Measurements from ENCODE around the gene KRT2. TPM values are rescaled to one million over a fixed set of nuclear protein-coding genes. Genes with fewer than 3 reads are reported as not detected.

KRT2 gene
- polyA plus RNA-seq, 1 experiment, result not detected

- Histone ChIP-seq H3K27ac (ENCODE audit: low read depth, low read length) (no peak overlapping the region), H3K9me3 (ENCODE audit: control insufficient read depth, insufficient read depth, low read length) (no peaks in the 10 kb centered on the region), H3K27me3 (ENCODE audit: control insufficient read depth, insufficient read depth, low read length) (peaks cover 7% of the 10 kb centered on the region), H3K4me3 (ENCODE audit: low read depth, low read length) (no peak overlapping the region)
- TF ChIP-seq CTCF (IDR thresholded peaks at IDR 0.05; ENCODE audit: low read depth, low read length), result no peak
- POLR2A ChIA-PET, result no interaction called here
- CTCF ChIA-PET, result no interaction called here
- DNase-seq (ENCODE audit: low read depth, low spot score), result no peak
Measured at GRCh38 chr12:52632656-52633055, 19.4 kb downstream of the KRT2 start.

GRCh38 chr12:52631676-52632459, 20.1 kb downstream of the KRT2 start:
- Histone ChIP-seq H3K27me3 (ENCODE audit: control insufficient read depth, insufficient read depth, low read length) (peaks cover 7% of the 10 kb centered on the region), H3K9me3 (ENCODE audit: control insufficient read depth, insufficient read depth, low read length) (no peaks in the 10 kb centered on the region), H3K4me3 (ENCODE audit: low read depth, low read length) (no peak overlapping the region), H3K27ac (ENCODE audit: low read depth, low read length) (no peak overlapping the region)
- no peak for TF ChIP-seq CTCF (IDR thresholded peaks at IDR 0.05; ENCODE audit: low read depth, low read length)
- CTCF ChIA-PET, result no interaction called here
- POLR2A ChIA-PET, result no interaction called here
- DNase-seq (ENCODE audit: low read depth, low spot score), result no peak

- Histone ChIP-seq H3K27me3 (ENCODE audit: control insufficient read depth, insufficient read depth, low read length) (peaks cover 9% of the 10 kb centered on the region), H3K4me3 (ENCODE audit: low read depth, low read length) (no peak overlapping the region), H3K9me3 (ENCODE audit: control insufficient read depth, insufficient read depth, low read length) (no peaks in the 10 kb centered on the region), H3K27ac (ENCODE audit: low read depth, low read length) (no peak overlapping the region)
- no peak for DNase-seq (ENCODE audit: low read depth, low spot score)
- POLR2A ChIA-PET, result no interaction called here
- TF ChIP-seq CTCF (IDR thresholded peaks at IDR 0.05; ENCODE audit: low read depth, low read length), result no peak
- CTCF ChIA-PET, result no interaction called here
Measured at GRCh38 chr12:52631264-52631663, 20.7 kb downstream of the KRT2 start.

- CTCF ChIA-PET, result no interaction called here
- no peaks in the 10 kb centered on the region for H3K9me3 ChIP-seq (ENCODE audit: control insufficient read depth, insufficient read depth, low read length)
- no peak for TF ChIP-seq CTCF (IDR thresholded peaks at IDR 0.05; ENCODE audit: low read depth, low read length)
- no peak overlapping the region for H3K4me3 ChIP-seq (ENCODE audit: low read depth, low read length)
- H3K27ac ChIP-seq (ENCODE audit: low read depth, low read length), result no peak overlapping the region
- POLR2A ChIA-PET, result no interaction called here
- H3K27me3 ChIP-seq (ENCODE audit: control insufficient read depth, insufficient read depth, low read length), result peaks cover 11% of the 10 kb centered on the region
- no peak for DNase-seq (ENCODE audit: low read depth, low spot score)
Measured at GRCh38 chr12:52630599-52631200, 21.3 kb downstream of the KRT2 start.

GRCh38 chr12:52630008-52630500, 22.0 kb downstream of the KRT2 start:
- H3K27me3 ChIP-seq (ENCODE audit: control insufficient read depth, insufficient read depth, low read length), result peaks cover 11% of the 10 kb centered on the region
- H3K27ac ChIP-seq (ENCODE audit: low read depth, low read length), result no peak overlapping the region
- no peak for DNase-seq (ENCODE audit: low read depth, low spot score)
- ChIA-PET POLR2A (no interaction called here), CTCF (no interaction called here)
- no peak for TF ChIP-seq CTCF (IDR thresholded peaks at IDR 0.05; ENCODE audit: low read depth, low read length)
- no peak overlapping the region for H3K4me3 ChIP-seq (ENCODE audit: low read depth, low read length)
- no peaks in the 10 kb centered on the region for H3K9me3 ChIP-seq (ENCODE audit: control insufficient read depth, insufficient read depth, low read length)
